Left lung (tissue), 10 donors: ENCODE results near the gene SMOC1. TPM values are rescaled to one million over a fixed set of nuclear protein-coding genes. Genes with fewer than 3 reads are reported as not detected.

Experiments used
- ATAC-seq: fragments of 200-7000 bp; cut with Tn5 transposase; one replicate; pipeline ENCODE4 v1.9.1; 2020; ENCODE audit warnings: moderate library complexity
- DNase-seq, 4 donors: peaks; one replicate each; pipeline ENCODE4 v3.0.0-alpha.2; 2013 to 2020
- H3K27ac ChIP-seq, 2 donors: fragments of 200-600 bp; sonication (generic) in 1 of 2; one replicate each; pipeline versions ENCODE4 v1.5.0 to v1.8.0; 2020 to 2021
- H3K27me3 ChIP-seq, 2 donors: fragments of 200-600 bp; sonication (generic) in 1 of 2; one replicate each; pipeline versions ENCODE4 v1.5.0 to v1.8.0; 2020 to 2021
- H3K36me3 ChIP-seq, 2 donors: fragments of 200-600 bp; sonication (generic) in 1 of 2; one replicate each; pipeline versions ENCODE4 v1.5.0 to v1.8.0; 2020 to 2021
- H3K4me1 ChIP-seq, 2 donors: fragments of 200-600 bp; one replicate each; pipeline ENCODE4 v1.8.0; 2021
- H3K4me3 ChIP-seq, 2 donors: fragments of 200-600 bp; sonication (generic) in 1 of 2; one replicate each; pipeline versions ENCODE4 v1.5.0 to v1.8.0; 2020 to 2021; ENCODE audit warnings: mild to moderate bottlenecking in 1 of 2
- H3K9me3 ChIP-seq, 2 donors: fragments of 200-600 bp; sonication (generic) in 1 of 2; one replicate each; pipeline versions ENCODE4 v1.5.0 to v1.8.0; 2020 to 2021
- intact Hi-C, 2 donors: fragments of 100-400 bp; cut with DNase I; formaldehyde crosslinking; loops; one replicate each; pipeline versions ENCODE4 v1.11.2 to v1.14.2; 2022
- polyA plus RNA-seq, 6 donors: library from polyadenylated mRNA; unstranded; fragments of 120-200 nt; gene quantifications; one replicate each; pipeline ENCODE4 v1.2.1, GENCODE V29; 2013; ENCODE audit not compliant: insufficient read length in 6 of 6
- total RNA-seq, 2 donors: library from RNA; stranded (reverse); fragmentation: NEBNext Ultra II Directional; extraction: Animal tissue kit (Norgen Biotek cat#: 25700); gene quantifications; one replicate each; pipeline ENCODE4 v1.2.1, GENCODE V29; 2021
- TF ChIP-seq, protein P1 (sequence below), 2 donors: fragments of 200-600 bp; sonication (generic) in 1 of 2; IDR thresholded peaks; one replicate each; pipeline versions ENCODE4 v1.5.0 to v1.8.0; 2021; ENCODE audit warnings: antibody characterized with exemption in 2 of 2
- donor health status: DM: no; HTN: yes; CAD: no.
- donor health status: DM: no; HTN: no; CAD: no.

Gene SMOC1
- total and polyA plus RNA-seq, 8 donors = 0.20 to 2.3 (median 1.4) TPM

DNA sequence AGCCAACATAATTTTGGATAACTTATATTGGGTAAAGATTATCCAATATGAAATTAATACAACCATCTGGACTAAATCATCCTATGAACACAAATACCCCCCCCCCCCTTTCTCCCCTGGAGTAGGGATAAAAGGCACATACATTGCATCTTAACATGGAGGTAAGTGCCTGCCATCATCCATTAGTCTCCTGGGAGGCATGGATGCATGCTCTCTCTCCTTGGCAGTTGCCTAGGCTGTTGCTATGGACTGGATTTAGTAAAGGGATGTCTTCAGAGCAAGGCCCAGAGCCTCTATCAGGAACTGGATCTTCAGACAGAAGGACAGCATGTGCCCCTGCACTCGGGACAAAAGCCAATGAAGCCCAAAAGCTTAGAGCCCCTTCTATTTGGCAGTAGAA lies 40.6 kb downstream of the SMOC1 start:
- H3K36me3 ChIP-seq = no peaks in the 10 kb centered on the region
- H3K9me3 ChIP-seq = no peaks in the 10 kb centered on the region
- peaks cover 0 to 20% of the 10 kb centered on the region in 2 donors for H3K27me3 ChIP-seq
- no peak overlapping the region for H3K27ac ChIP-seq
- H3K4me3 ChIP-seq = no peak overlapping the region
- TF ChIP-seq, protein P1, sequence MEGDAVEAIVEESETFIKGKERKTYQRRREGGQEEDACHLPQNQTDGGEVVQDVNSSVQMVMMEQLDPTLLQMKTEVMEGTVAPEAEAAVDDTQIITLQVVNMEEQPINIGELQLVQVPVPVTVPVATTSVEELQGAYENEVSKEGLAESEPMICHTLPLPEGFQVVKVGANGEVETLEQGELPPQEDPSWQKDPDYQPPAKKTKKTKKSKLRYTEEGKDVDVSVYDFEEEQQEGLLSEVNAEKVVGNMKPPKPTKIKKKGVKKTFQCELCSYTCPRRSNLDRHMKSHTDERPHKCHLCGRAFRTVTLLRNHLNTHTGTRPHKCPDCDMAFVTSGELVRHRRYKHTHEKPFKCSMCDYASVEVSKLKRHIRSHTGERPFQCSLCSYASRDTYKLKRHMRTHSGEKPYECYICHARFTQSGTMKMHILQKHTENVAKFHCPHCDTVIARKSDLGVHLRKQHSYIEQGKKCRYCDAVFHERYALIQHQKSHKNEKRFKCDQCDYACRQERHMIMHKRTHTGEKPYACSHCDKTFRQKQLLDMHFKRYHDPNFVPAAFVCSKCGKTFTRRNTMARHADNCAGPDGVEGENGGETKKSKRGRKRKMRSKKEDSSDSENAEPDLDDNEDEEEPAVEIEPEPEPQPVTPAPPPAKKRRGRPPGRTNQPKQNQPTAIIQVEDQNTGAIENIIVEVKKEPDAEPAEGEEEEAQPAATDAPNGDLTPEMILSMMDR (IDR thresholded peaks at IDR 0.05) = no peak
- DNase-seq (no peak), ATAC-seq (no peak)
- H3K4me1 ChIP-seq = no peaks in the 10 kb centered on the region
- intact Hi-C loops = no loop called here

DNA sequence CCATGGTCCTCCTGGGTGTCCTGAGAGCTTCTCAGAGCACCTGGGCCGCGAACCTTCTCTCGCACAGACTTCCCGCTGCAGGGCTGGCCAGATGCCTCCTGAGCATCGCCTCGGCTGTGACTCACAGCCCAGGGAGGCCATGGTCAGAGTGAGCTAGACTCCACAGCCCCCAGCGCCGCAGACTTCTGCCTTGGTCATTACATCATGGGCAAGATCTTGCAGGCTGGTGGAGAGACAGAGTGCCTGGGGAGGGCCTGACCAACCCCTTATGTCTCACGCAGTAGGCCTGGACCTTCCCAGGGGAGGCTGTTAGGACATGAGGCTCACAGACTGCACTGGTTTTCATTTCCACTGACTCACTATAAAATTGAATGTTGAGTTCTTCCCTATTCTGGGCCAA lies 41.8 kb downstream of the SMOC1 start:
- no peaks in the 10 kb centered on the region for H3K9me3 ChIP-seq
- intact Hi-C loops = no loop called here

DNA sequence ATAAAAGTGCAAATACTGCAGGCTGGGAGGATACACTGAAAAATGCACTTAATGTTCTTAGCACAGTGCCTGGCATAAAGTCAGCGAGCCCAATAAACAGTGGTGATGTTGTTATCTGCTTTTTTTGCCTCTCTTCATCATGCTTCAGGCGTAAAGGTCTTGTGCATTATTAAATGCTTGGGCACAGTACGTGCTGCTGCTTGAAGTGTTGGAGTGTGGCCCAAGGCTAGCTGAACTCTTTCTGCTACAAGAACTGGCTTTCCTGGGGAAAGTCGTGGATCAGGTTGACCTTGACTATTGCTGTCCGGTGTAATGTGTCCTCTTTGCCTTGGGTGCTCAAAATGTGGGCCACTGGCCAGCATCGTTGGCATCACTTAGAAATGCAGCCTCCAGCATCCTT lies 43.0 kb downstream of the SMOC1 start:
- H3K27me3 ChIP-seq = peaks cover 0 to 24% of the 10 kb centered on the region in 2 donors
- TF ChIP-seq, protein P1 (IDR thresholded peaks at IDR 0.05) = no peak
- H3K9me3 ChIP-seq = no peaks in the 10 kb centered on the region
- ATAC-seq (no peak), DNase-seq (no peak)
- intact Hi-C loops = no loop called here
- no peaks in the 10 kb centered on the region for H3K4me1 ChIP-seq
- H3K4me3 ChIP-seq = no peak overlapping the region
- H3K36me3 ChIP-seq = no peaks in the 10 kb centered on the region
- H3K27ac ChIP-seq = no peak overlapping the region

More for the DNA sequence above, 41.8 kb downstream of the SMOC1 start:
- DNase-seq (no peak), ATAC-seq (no peak)
- Histone ChIP-seq H3K27ac (no peak overlapping the region), H3K4me1 (no peaks in the 10 kb centered on the region), H3K36me3 (no peaks in the 10 kb centered on the region), H3K27me3 (peaks cover 0 to 24% of the 10 kb centered on the region in 2 donors), H3K4me3 (no peak overlapping the region)
- TF ChIP-seq, protein P1 (IDR thresholded peaks at IDR 0.05) = no peak

DNA sequence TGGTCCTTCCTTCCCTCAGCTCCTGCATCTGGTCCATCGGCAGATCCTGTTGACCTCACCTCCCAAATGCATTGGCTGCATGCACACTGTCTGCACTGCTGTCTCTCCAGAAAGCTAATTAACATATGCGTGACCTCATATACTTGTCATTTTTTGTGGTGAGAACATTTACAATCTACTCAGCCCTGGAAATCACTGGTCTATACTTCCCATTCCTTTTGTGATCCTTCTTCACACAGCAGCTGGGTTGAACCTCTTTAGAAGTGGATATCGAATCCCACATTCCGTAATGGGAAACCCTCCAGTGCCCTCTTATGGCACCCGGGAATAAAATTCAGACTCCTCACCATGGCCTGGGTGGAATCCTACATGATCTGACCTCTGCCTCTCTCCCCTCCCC lies 45.0 kb downstream of the SMOC1 start:
- TF ChIP-seq, protein P1 (IDR thresholded peaks at IDR 0.05) = no peak
- ATAC-seq (no peak), DNase-seq (no peak)
- intact Hi-C loops = no loop called here
- H3K27me3 ChIP-seq = peaks cover 0 to 30% of the 10 kb centered on the region in 2 donors
- H3K27ac ChIP-seq = no peak overlapping the region
- no peaks in the 10 kb centered on the region for H3K36me3 ChIP-seq
- no peaks in the 10 kb centered on the region for H3K4me1 ChIP-seq
- H3K9me3 ChIP-seq = no peaks in the 10 kb centered on the region
- no peak overlapping the region for H3K4me3 ChIP-seq

DNA sequence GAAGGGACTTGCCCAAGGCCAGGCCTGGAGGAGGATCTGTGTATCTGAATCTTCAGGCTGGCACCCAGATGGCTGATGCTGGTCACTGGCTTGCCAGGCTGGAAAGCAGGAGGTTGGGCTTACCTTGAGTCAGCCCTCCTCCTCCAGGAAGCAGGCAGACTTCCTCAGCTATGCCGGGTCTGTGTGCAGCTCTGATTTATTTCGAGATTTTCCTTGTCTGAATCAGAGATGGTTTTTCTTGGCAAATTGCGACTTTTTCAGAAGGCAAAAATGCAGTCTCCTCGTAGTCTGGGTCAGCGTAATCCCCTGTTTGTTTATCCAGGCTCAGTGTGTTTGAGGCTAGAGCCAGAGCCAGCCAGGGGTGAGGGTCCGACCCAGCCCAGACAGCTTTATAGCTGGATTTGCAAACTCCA lies 48.9 kb downstream of the SMOC1 start:
- no peak for ATAC-seq
- peaks cover 0 to 37% of the 10 kb centered on the region in 2 donors for H3K27me3 ChIP-seq
- no peak for DNase-seq
- no peaks in the 10 kb centered on the region for H3K9me3 ChIP-seq
- H3K27ac ChIP-seq = no peak overlapping the region
- H3K4me3 ChIP-seq = no peak overlapping the region
- TF ChIP-seq, protein P1 (IDR thresholded peaks at IDR 0.05) = no peak
- intact Hi-C loops = no loop called here
- no peaks in the 10 kb centered on the region for H3K36me3 ChIP-seq
- H3K4me1 ChIP-seq = no peaks in the 10 kb centered on the region
